Ovary (tissue), 9 donors: ENCODE results near the gene IL1RAPL2. TPM values are rescaled to one million over a fixed set of nuclear protein-coding genes. Genes with fewer than 3 reads are reported as not detected.

Source experiments
- DNase-seq, 5 donors: peaks; one replicate each; pipeline ENCODE4 v3.0.0-alpha.2; 2019 to 2020
- H3K27ac ChIP-seq, 2 donors: fragments of 200-600 bp; one replicate each; pipeline versions ENCODE4 v1.5.1 to v1.8.0; 2019 to 2022
- H3K27me3 ChIP-seq: fragments of 200-600 bp; one replicate; pipeline ENCODE4 v1.8.0; 2022
- H3K36me3 ChIP-seq: fragments of 200-600 bp; sonication (generic); one replicate; pipeline ENCODE4 v1.5.1; 2019
- H3K4me1 ChIP-seq: one replicate; pipeline ENCODE4 v1.8.1; 2013; ENCODE audit warnings: mild to moderate bottlenecking, moderate library complexity; ENCODE audit not compliant: insufficient read depth
- H3K4me3 ChIP-seq: fragments of 200-600 bp; sonication (generic); one replicate; pipeline ENCODE4 v1.5.1; 2017
- H3K9me3 ChIP-seq, 2 donors: fragments of 200-600 bp in 1 of 2; sonication (generic) in 1 of 2; one replicate each; pipeline versions ENCODE4 v1.5.1 to v1.8.1; 2013 to 2019; ENCODE audit warnings: mild to moderate bottlenecking in 1 of 2, moderate library complexity in 1 of 2
- EP300 ChIP-seq: sonication (generic); formaldehyde crosslinking; IDR thresholded peaks from one replicate; pipeline ENCODE4 v1.6.1; 2017; ENCODE audit warnings: antibody characterized with exemption
- POLR2A ChIP-seq: fragments of 450-650 bp; IDR thresholded peaks from one replicate; pipeline ENCODE4 v1.6.1; 2017; ENCODE audit warnings: antibody characterized with exemption, mild to moderate bottlenecking, moderate library complexity
- WGBS, 3 donors: extraction: QIAGEN DNeasy Blood & Tissue Kit in 1 of 3; methylation state at CpG; one replicate each; pipeline versions ENCODE4 v1.1.5 to v1.1.7; 2013 to 2017; 5-methylcytosine and 5-hydroxymethylcytosine counted together
- intact Hi-C, 4 donors: fragments of 100-400 bp; cut with DNase I; formaldehyde crosslinking; loops; one replicate each; pipeline versions ENCODE4 v1.11.0 to v1.15.1; 2022 to 2023
- polyA plus RNA-seq, 2 donors: library from polyadenylated mRNA; stranded (reverse); fragments of 200-250 nt in 1 of 2; fragments of 350-450 nt in 1 of 2; fragmentation: Illumina TruSeq in 1 of 2; extraction: RNeasy Lipid Tissue Mini Kit (QIAGEN cat#74804) in 1 of 2; gene quantifications; one replicate each; pipeline ENCODE4 v1.2.3, GENCODE V29; 2013 to 2014
- total RNA-seq, 7 donors: library from RNA; depleted of rRNA in 2 of 7; stranded (reverse); fragments of >200 nt in 2 of 7; fragmentation: NEBNext Ultra II Directional in 3 of 7; extraction: Animal tissue kit (Norgen Biotek cat#: 25700) in 3 of 7; gene quantifications; one replicate each; pipeline versions ENCODE4 v1.1.0 to v1.2.4, GENCODE V29; 2016 to 2023
- TF ChIP-seq, protein P1 (sequence below), 3 donors: fragments of 450-650 bp in 2 of 3; fragments of 200-600 bp in 1 of 3; IDR thresholded peaks; one replicate each; pipeline versions ENCODE4 v1.5.1 to v1.8.0; 2016 to 2022; ENCODE audit warnings: antibody characterized with exemption in 3 of 3, mild to moderate bottlenecking in 1 of 3
- donor health status: DM: no; HTN: no; CAD: no; lungs with moderate emphysema.
- donor health status: DM: no; HTN: no; CAD: no.
- donor health status: Bipolar disorder and iron deficiency.
- donor health status: DM: yes; HTN: yes; CAD: no.
- donor health status: DM: no; HTN: no; CAD: no.
- donor health status: DM: yes; HTN: yes; CAD: no.

IL1RAPL2 gene
- total and polyA plus RNA-seq, 9 donors = 0.08 to 1.1 (median 0.32) TPM; not detected in 3

DNA sequence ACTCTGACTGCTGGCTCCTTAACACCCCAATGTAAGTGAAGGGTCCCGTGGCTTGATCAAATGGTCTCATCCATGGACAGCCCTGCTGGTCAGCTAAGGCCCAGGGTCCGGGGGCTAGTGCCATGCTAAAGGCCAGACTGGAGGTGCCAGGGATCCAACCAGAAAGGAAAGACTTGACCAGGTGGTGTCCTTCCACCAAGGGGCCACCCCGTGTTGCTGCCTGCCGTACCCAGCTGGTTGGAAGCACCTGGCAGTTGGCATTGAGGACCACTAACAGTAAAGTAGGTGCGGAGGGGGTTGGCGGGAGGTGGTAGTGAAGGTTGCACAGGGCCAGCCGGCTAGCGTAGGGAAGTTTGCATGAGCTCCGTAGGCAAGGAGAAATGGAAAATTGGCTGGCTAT lies 1.7 kb upstream of the IL1RAPL2 start:
- Histone ChIP-seq H3K4me1 (no peaks in the 10 kb centered on the region), H3K27me3 (no peaks in the 10 kb centered on the region), H3K27ac (no peak overlapping the region), H3K9me3 (no peaks in the 10 kb centered on the region), H3K36me3 (no peaks in the 10 kb centered on the region), H3K4me3 (no peak overlapping the region)
- DNase-seq = no peak
- no peak for TF ChIP-seq EP300
- no peak for TF ChIP-seq POLR2A
- TF ChIP-seq, protein P1, sequence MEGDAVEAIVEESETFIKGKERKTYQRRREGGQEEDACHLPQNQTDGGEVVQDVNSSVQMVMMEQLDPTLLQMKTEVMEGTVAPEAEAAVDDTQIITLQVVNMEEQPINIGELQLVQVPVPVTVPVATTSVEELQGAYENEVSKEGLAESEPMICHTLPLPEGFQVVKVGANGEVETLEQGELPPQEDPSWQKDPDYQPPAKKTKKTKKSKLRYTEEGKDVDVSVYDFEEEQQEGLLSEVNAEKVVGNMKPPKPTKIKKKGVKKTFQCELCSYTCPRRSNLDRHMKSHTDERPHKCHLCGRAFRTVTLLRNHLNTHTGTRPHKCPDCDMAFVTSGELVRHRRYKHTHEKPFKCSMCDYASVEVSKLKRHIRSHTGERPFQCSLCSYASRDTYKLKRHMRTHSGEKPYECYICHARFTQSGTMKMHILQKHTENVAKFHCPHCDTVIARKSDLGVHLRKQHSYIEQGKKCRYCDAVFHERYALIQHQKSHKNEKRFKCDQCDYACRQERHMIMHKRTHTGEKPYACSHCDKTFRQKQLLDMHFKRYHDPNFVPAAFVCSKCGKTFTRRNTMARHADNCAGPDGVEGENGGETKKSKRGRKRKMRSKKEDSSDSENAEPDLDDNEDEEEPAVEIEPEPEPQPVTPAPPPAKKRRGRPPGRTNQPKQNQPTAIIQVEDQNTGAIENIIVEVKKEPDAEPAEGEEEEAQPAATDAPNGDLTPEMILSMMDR (IDR thresholded peaks at IDR 0.05) = no peak
- WGBS, 3 donors = 62 to 76% (median 71%) methylated on average over 9 of the region's 9 CpGs
- intact Hi-C loops = no loop called here

DNA sequence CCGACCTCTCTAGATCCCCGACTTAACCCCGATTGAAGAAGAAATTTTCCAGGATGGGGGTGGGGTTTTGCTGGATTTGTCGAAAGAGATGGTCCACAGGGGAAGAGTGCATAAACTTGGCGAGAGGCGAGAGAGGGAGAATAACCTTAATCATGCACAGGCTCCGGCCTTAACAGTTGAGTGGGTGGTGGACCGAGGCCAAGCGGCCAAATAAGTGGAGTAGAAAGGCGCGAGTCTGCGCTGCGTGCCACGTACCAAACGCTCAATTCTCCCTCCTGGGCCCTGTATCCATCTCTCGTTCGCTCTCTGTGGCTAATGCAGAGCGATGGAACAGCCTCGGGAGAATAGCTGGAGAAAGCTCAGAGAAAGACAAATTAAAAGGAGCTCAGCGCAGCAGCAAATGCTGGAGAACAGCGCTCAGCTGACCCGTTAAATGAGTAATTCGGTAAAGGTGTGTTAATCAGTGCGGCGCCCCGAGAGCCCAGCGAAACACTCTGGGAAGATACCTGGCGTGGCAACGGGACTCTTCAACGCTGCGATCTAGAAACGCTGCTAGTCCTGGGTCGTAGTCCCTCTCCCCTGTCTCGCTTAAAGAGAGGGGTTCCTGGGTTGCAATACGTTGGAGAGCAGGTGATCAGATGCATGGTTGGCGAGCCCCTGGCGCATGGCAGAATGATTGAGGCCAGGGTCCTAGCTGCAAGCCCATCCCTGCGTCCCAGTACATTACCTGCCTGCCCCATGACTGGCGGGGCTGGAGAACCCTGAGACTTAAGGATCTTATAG lies 887 bp upstream of the IL1RAPL2 start:
- Histone ChIP-seq H3K4me3 (no peak overlapping the region), H3K4me1 (no peaks in the 10 kb centered on the region), H3K27me3 (no peaks in the 10 kb centered on the region), H3K9me3 (no peaks in the 10 kb centered on the region), H3K36me3 (no peaks in the 10 kb centered on the region), H3K27ac (no peak overlapping the region)
- 36 to 46% (median 45%) methylated on average over 39 of the region's 39 CpGs for WGBS, 3 donors
- DNase-seq = no peak
- intact Hi-C loops = no loop called here
- no peak for TF ChIP-seq POLR2A
- no peak for TF ChIP-seq EP300
- TF ChIP-seq, protein P1 (IDR thresholded peaks at IDR 0.05) = no peak

DNA sequence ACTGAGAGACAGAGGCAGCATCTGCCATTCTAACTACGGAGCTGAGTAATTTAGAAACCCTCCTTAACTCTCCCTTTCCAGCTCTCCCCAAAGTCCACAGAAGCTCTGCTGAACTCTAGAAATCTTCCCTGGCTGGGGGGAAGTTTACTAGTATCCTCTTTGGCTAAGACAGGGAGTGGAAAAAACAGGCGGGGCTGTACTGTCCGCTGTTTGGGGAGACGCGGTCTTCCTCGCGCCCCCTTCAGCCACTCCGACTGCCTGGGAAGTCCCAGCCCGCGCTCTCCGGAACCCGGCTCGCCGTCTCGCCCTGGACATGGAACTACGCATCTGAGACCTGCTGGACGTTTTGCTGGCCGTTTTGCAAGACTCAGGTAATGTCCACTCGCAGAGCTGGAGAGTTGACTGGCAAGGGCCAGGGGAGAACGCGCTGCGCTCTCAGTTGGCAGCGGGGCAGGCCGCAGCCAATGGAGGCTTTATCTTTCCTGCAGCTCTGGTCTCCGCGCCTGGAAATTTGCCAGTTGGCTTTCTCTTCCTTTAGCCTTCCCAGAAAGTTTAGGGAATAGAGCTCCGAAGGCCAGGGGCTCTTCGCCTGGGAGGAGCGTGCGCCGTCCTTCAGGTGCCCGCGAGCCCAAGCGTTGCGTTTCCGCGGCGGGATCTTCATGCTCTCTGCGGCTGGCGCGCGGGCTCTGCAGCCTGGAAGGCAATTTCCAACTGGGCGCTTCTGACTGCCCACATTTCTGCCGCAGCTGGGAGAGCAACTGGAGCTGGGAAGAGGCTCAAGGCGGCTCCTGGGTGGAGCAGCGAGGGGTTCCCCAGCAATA lies 892 bp downstream of the IL1RAPL2 start:
- intact Hi-C loops = no loop called here
- no peaks in the 10 kb centered on the region for H3K36me3 ChIP-seq
- no peaks in the 10 kb centered on the region for H3K9me3 ChIP-seq
- DNase-seq = no peak
- H3K27me3 ChIP-seq = no peaks in the 10 kb centered on the region
- TF ChIP-seq EP300 = no peak
- TF ChIP-seq, protein P1 (IDR thresholded peaks at IDR 0.05) = no peak
- TF ChIP-seq POLR2A = no peak
- no peak overlapping the region for H3K27ac ChIP-seq
- no peaks in the 10 kb centered on the region for H3K4me1 ChIP-seq
- no peak overlapping the region for H3K4me3 ChIP-seq
- 27 to 37% (median 35%) methylated on average over 45 to 46 of the region's 46 CpGs for WGBS, 3 donors

DNA sequence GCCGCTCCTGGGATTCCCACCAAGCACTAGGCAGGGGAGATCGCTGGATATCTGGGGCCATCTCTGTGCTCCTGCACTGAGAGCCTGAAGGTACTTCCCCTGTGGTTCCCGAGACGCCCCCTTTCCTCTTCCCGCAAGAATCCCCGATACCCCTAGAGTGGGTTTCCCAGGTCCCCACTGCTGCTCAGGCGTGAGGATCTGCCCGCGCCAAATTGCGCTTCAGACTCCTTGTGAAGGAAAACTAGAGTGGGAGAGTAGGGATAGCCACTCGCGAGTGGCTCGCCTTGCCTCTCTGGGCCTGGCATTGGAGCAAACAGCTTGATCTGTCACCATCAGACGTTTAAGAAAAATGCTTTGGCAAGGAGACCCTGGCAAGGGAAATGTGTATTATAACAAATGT lies 1.5 kb downstream of the IL1RAPL2 start:
- H3K4me1 ChIP-seq = no peaks in the 10 kb centered on the region
- WGBS, 3 donors = 37 to 44% (median 43%) methylated on average over 14 of the region's 14 CpGs
- TF ChIP-seq, protein P1 (IDR thresholded peaks at IDR 0.05) = no peak
- TF ChIP-seq POLR2A (no peak), EP300 (no peak)
- intact Hi-C loops = no loop called here
- no peaks in the 10 kb centered on the region for H3K36me3 ChIP-seq
- no peak overlapping the region for H3K27ac ChIP-seq
- no peaks in the 10 kb centered on the region for H3K9me3 ChIP-seq
- DNase-seq = no peak
- H3K4me3 ChIP-seq = no peak overlapping the region
- no peaks in the 10 kb centered on the region for H3K27me3 ChIP-seq
